HepG2 (cell line): ENCODE data around the gene TRIM9. TPM values are rescaled to one million over a fixed set of nuclear protein-coding genes. Genes with fewer than 3 reads are reported as not detected.
A peak's percentile ranks its signal among the peaks of the same experiment; 100 is the strongest.

Source experiments
- IKZF4 ChIP-seq: sonication (generic); formaldehyde crosslinking; IDR thresholded peaks from 2 replicates; pipeline ENCODE4 v1.5.1; 2020; ENCODE audit warnings: borderline replicate concordance, mild to moderate bottlenecking, low read depth, missing genetic modification reagents; ENCODE audit errors: not compliant biosample characterization
- KDM3A ChIP-seq: IDR thresholded peaks from 2 replicates; pipeline ENCODE4 v1.6.1; 2018; ENCODE audit warnings: low read depth, missing compliant biosample characterization
- KDM5B ChIP-seq: sonication (generic); formaldehyde crosslinking; IDR thresholded peaks from 2 replicates; pipeline ENCODE4 v1.4.0; 2020; ENCODE audit warnings: missing genetic modification reagents, mild to moderate bottlenecking, borderline replicate concordance
- KDM6A ChIP-seq: IDR thresholded peaks from 2 replicates; pipeline ENCODE4 v1.6.1; 2016; ENCODE audit warnings: low read depth
- KLF16 ChIP-seq, 2 experiments: sonication (generic) in 1 of 2; formaldehyde crosslinking in 1 of 2; IDR thresholded peaks; 2 replicates each; pipeline versions ENCODE4 v1.6.1 to v1.8.0; 2016 to 2023; ENCODE audit warnings: missing genetic modification reagents in 2 of 2, missing compliant biosample characterization in 1 of 2
- MIER2 ChIP-seq: IDR thresholded peaks from 2 replicates; pipeline ENCODE4 v1.6.1; 2016; ENCODE audit warnings: missing biosample characterization, missing genetic modification reagents
- MIER3 ChIP-seq: IDR thresholded peaks from 2 replicates; pipeline ENCODE4 v1.6.1; 2016; ENCODE audit warnings: missing compliant biosample characterization, borderline replicate concordance
- NFE2 ChIP-seq: sonication (generic); formaldehyde crosslinking; IDR thresholded peaks from 2 replicates; pipeline ENCODE4 v1.4.0; 2020; ENCODE audit warnings: missing genetic modification reagents
- NFIC ChIP-seq: IDR thresholded peaks from 2 replicates; pipeline ENCODE4 v1.6.1; 2012; ENCODE audit warnings: mild to moderate bottlenecking, low read length, inconsistent platforms
- NFKBIZ ChIP-seq: IDR thresholded peaks from 2 replicates; pipeline ENCODE4 v1.6.1; 2018; ENCODE audit warnings: missing genetic modification reagents, missing compliant biosample characterization
- NONO ChIP-seq, 2 experiments: fragments of 450-650 bp in 1 of 2; sonication (generic) in 1 of 2; formaldehyde crosslinking in 1 of 2; IDR thresholded peaks in 1 of 2; conservative IDR thresholded peaks in 1 of 2; 2 replicates each; pipeline versions ENCODE4 v1.6.1 to v1.8.0; 2017 to 2022; ENCODE audit warnings: mild to moderate bottlenecking in 1 of 2, missing genetic modification reagents in 1 of 2, moderate library complexity in 1 of 2
- PHF21A ChIP-seq: sonication (generic); formaldehyde crosslinking; IDR thresholded peaks from 2 replicates; pipeline ENCODE4 v1.5.0; 2020; ENCODE audit warnings: mild to moderate bottlenecking, missing genetic modification reagents
- PHF8 ChIP-seq: sonication (generic); formaldehyde crosslinking; IDR thresholded peaks from 2 replicates; pipeline ENCODE4 v1.5.0; 2020; ENCODE audit warnings: missing genetic modification reagents
- PPARG ChIP-seq: conservative IDR thresholded peaks from 2 replicates; pipeline ENCODE4 v1.6.1; 2016; ENCODE audit warnings: missing biosample characterization, missing genetic modification reagents
- RFXAP ChIP-seq: sonication (generic); formaldehyde crosslinking; IDR thresholded peaks from 2 replicates; pipeline ENCODE4 v1.4.0; 2020; ENCODE audit warnings: missing genetic modification reagents, borderline replicate concordance
- SIX4 ChIP-seq: sonication (generic); formaldehyde crosslinking; IDR thresholded peaks from 2 replicates; pipeline ENCODE4 v1.4.0; 2020; ENCODE audit warnings: missing genetic modification reagents
- SOX5 ChIP-seq: IDR thresholded peaks from 2 replicates; pipeline ENCODE4 v1.6.1; 2016; ENCODE audit warnings: borderline replicate concordance
- TBL1XR1 ChIP-seq: fragments of 150-350 bp; IDR thresholded peaks from 2 replicates; pipeline ENCODE4 v1.6.1; 2014; ENCODE audit warnings: borderline replicate concordance, low read length; ENCODE audit not compliant: partially characterized antibody
- THAP11 ChIP-seq: IDR thresholded peaks from 2 replicates; pipeline ENCODE4 v1.6.1; 2016; ENCODE audit warnings: missing biosample characterization, missing genetic modification reagents
- TOE1 ChIP-seq: sonication (generic); formaldehyde crosslinking; IDR thresholded peaks from 2 replicates; pipeline ENCODE4 v1.4.0; 2020; ENCODE audit warnings: mild to moderate bottlenecking, missing genetic modification reagents
- ZNF230 ChIP-seq: sonication (generic); formaldehyde crosslinking; IDR thresholded peaks from 2 replicates; pipeline ENCODE4 v1.4.0; 2020; ENCODE audit warnings: mild to moderate bottlenecking, missing genetic modification reagents
- ZNF251 ChIP-seq: sonication (generic); formaldehyde crosslinking; IDR thresholded peaks from 2 replicates; pipeline ENCODE4 v1.9.0; 2021; ENCODE audit warnings: mild to moderate bottlenecking, missing genetic modification reagents
- ZNF296 ChIP-seq: sonication (generic); formaldehyde crosslinking; conservative IDR thresholded peaks from 2 replicates; pipeline ENCODE4 v1.5.0; 2020; ENCODE audit warnings: mild to moderate bottlenecking, missing genetic modification reagents
- ZNF430 ChIP-seq: sonication (generic); formaldehyde crosslinking; IDR thresholded peaks from 2 replicates; pipeline ENCODE4 v1.9.0; 2021; ENCODE audit warnings: mild to moderate bottlenecking, missing genetic modification reagents
- ZNF510 ChIP-seq: sonication (generic); formaldehyde crosslinking; IDR thresholded peaks from 2 replicates; pipeline ENCODE4 v1.4.0; 2020; ENCODE audit warnings: low read depth, mild to moderate bottlenecking, missing genetic modification reagents
- ZNF543 ChIP-seq: sonication (generic); formaldehyde crosslinking; IDR thresholded peaks from 2 replicates; pipeline ENCODE4 v1.4.0; 2020; ENCODE audit warnings: mild to moderate bottlenecking, missing genetic modification reagents
- ZNF563 ChIP-seq: sonication (generic); formaldehyde crosslinking; IDR thresholded peaks from 2 replicates; pipeline ENCODE4 v1.8.0; 2022; ENCODE audit warnings: mild to moderate bottlenecking, moderate library complexity, missing genetic modification reagents
- ZNF607 ChIP-seq: sonication (generic); formaldehyde crosslinking; IDR thresholded peaks from 2 replicates; pipeline ENCODE4 v1.5.1; 2020; ENCODE audit warnings: missing genetic modification reagents, mild to moderate bottlenecking, borderline replicate concordance
- ZNF788 ChIP-seq: sonication (generic); formaldehyde crosslinking; IDR thresholded peaks from 2 replicates; pipeline ENCODE4 v1.5.0; 2020; ENCODE audit warnings: mild to moderate bottlenecking, missing genetic modification reagents, borderline replicate concordance
- polyA plus RNA-seq, 8 experiments: library from polyadenylated mRNA; depleted of rRNA in 3 of 8; stranded (reverse) in 7 of 8; unstranded in 1 of 8; fragments of >200 nt; fragmentation: Illumina TruSeq in 4 of 8; extraction: Trizol in 4 of 8; gene quantifications; 2 replicates each; pipeline versions ENCODE4 v1.2.1 to v1.2.3, GENCODE V29; 2011 to 2016; ENCODE audit warnings: low read depth in 4 of 8, missing spikeins in 1 of 8, mixed read lengths in 1 of 8; ENCODE audit not compliant: insufficient read depth in 1 of 8
- total RNA-seq, 5 experiments: library from RNA; depleted of rRNA; stranded (reverse); fragments of >200 nt; fragmentation: Illumina TruSeq; extraction: Trizol; gene quantifications; 2 replicates each; pipeline ENCODE4 v1.2.3, GENCODE V29; 2016; ENCODE audit warnings: low read depth in 1 of 5
- TF ChIP-seq, protein P1 (sequence below): sonication (generic); formaldehyde crosslinking; IDR thresholded peaks from 2 replicates; pipeline ENCODE4 v1.4.0; 2020; ENCODE audit warnings: missing genetic modification reagents, mild to moderate bottlenecking, borderline replicate concordance

TRIM9 gene
- total and polyA plus RNA-seq, 2 of the 13 experiments (the other 11 are each of a cell fraction or from before 2014, with no cell fraction given): 0.04 to 0.07 TPM

DNA sequence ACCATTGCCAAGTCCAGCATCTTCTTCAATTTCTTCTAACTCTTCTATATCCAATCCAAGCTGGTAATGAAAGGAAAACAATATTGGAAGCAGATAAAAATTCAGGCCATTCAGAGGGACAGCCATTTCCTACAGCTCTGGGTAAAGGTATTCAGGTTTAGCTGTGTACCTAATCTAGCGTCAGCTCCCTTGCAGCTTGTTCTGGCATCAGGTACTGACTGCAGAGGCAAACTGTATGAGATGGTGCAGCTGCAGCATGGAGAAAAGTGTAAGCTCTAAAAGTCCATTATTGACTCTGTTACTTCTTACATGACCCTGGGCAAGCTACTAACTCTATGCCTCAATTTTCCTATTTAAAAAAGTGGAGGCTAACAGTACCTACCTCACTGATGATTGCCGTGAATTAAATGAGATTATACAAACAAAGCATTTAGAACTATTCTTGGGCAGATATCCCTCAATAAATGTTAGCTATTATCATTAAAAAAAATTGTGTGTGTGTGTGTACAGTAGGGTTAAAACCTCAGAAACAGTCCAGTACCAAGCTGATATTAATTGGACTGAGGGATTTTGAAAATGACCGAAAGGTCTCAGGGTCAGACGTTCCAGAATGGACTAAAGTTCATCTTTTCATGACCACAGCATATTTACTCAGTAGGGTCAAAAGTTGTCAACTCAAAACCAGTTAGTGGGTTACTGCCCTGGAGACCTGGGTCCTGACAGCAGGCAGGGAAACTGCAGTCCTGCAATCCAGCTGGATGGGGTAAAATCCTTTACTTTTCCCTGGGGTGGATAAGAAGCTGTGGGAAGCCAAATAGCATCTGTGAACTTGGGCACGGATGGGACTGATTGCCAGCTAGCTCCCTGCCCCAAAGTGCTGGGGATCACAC, 159.5 kb downstream of the TRIM9 start (continued):
- TF ChIP-seq ZNF230 (CRISPR knock-in tag) (no peak), PPARG (peak; percentile 92), PHF21A (CRISPR knock-in tag) (peak; percentile 89), THAP11 (CRISPR knock-in tag) (no peak; the same call in 1 of the 2 replicates), MIER3 (CRISPR knock-in tag) (peak; percentile 63; the same call in 1 of the 2 replicates), KDM5B (CRISPR knock-in tag) (no peak), NFIC (peak; percentile 72), ZNF563 (CRISPR knock-in tag) (no peak), ZNF510 (CRISPR knock-in tag) (0 out of 2 replicates have a peak, but pooled peaks have one; percentile 47), NFKBIZ (no peak), SOX5 (CRISPR knock-in tag) (peak; percentile 71; the same call in 1 of the 2 replicates), NONO (IDR thresholded peaks at IDR 0.05) (no peak), NONO (CRISPR knock-in tag; conservative IDR thresholded peaks at IDR 0.05) (no peak), ZNF788 (CRISPR knock-in tag) (peak; percentile 49; the same call in 1 of the 2 replicates), KDM6A (peak; percentile 78), KDM3A (0 out of 2 replicates have a peak, but pooled peaks have one; percentile 45), MIER2 (CRISPR knock-in tag) (peak; percentile 30; the same call in 1 of the 2 replicates), ZNF607 (CRISPR knock-in tag) (peak; percentile 41; the same call in 1 of the 2 replicates), RFXAP (CRISPR knock-in tag) (peak; percentile 41; the same call in 1 of the 2 replicates), PHF8 (CRISPR knock-in tag) (no peak), TOE1 (no peak), ZNF296 (CRISPR knock-in tag) (no peak), KLF16 (CRISPR knock-in tag; IDR thresholded peaks at IDR 0.05) (peak in 1 of 2 experiments; percentile 43; a peak in 1 of 4 replicates), NFE2 (CRISPR knock-in tag) (no peak), ZNF251 (CRISPR knock-in tag) (no peak), TBL1XR1 (peak; percentile 91), SIX4 (CRISPR knock-in tag) (peak; percentile 22; the same call in 1 of the 2 replicates), ZNF543 (peak; percentile 49; the same call in 1 of the 2 replicates), IKZF4 (CRISPR knock-in tag) (no peak), ZNF430 (no peak)
- TF ChIP-seq, protein P1, sequence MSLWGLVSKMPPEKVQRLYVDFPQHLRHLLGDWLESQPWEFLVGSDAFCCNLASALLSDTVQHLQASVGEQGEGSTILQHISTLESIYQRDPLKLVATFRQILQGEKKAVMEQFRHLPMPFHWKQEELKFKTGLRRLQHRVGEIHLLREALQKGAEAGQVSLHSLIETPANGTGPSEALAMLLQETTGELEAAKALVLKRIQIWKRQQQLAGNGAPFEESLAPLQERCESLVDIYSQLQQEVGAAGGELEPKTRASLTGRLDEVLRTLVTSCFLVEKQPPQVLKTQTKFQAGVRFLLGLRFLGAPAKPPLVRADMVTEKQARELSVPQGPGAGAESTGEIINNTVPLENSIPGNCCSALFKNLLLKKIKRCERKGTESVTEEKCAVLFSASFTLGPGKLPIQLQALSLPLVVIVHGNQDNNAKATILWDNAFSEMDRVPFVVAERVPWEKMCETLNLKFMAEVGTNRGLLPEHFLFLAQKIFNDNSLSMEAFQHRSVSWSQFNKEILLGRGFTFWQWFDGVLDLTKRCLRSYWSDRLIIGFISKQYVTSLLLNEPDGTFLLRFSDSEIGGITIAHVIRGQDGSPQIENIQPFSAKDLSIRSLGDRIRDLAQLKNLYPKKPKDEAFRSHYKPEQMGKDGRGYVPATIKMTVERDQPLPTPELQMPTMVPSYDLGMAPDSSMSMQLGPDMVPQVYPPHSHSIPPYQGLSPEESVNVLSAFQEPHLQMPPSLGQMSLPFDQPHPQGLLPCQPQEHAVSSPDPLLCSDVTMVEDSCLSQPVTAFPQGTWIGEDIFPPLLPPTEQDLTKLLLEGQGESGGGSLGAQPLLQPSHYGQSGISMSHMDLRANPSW: peak; percentile 77; the same call in 1 of the 2 replicates
